Gastrocnemius medialis (tissue), 4 donors: ENCODE measurements around the gene ARL15. TPM values are rescaled to one million over a fixed set of nuclear protein-coding genes. Genes with fewer than 3 reads are reported as not detected.

ENCODE experiments used
- ATAC-seq, 2 donors: fragments of 150-250 bp; one replicate each; pipeline ENCODE4 v1.9.1; 2016
- DNase-seq, 2 donors: peaks; one replicate each; pipeline ENCODE4 v3.0.0-alpha.2; 2019
- H3K27ac ChIP-seq, 4 donors: fragments of 200-600 bp; sonication (generic); 1 replicate in 1 of 4; 2 replicates in 3 of 4; pipeline ENCODE4 v1.5.1; 2016 to 2018; ENCODE audit warnings: mild to moderate bottlenecking in 2 of 4, moderate library complexity in 1 of 4
- H3K27me3 ChIP-seq, 3 donors: fragments of 200-600 bp; sonication (generic) in 2 of 3; 1 replicate in 1 of 3; 2 replicates in 2 of 3; pipeline versions ENCODE4 v1.5.1 to v1.6.0; 2016 to 2019; ENCODE audit warnings: mild to moderate bottlenecking in 1 of 3, moderate library complexity in 1 of 3
- H3K36me3 ChIP-seq, 2 donors: fragments of 200-600 bp; sonication (generic) in 1 of 2; one replicate each; pipeline ENCODE4 v1.5.1; 2017 to 2018
- H3K4me1 ChIP-seq, 2 donors: fragments of 200-600 bp; sonication (generic) in 1 of 2; one replicate each; pipeline ENCODE4 v1.5.1; 2016 to 2017; ENCODE audit warnings: mild to moderate bottlenecking in 2 of 2
- H3K4me3 ChIP-seq, 4 donors: fragments of 200-600 bp; sonication (generic) in 3 of 4; 1 replicate in 1 of 4; 2 replicates in 3 of 4; pipeline ENCODE4 v1.5.1; 2016 to 2019; ENCODE audit warnings: mild to moderate bottlenecking in 2 of 4
- H3K9me3 ChIP-seq, 3 donors: fragments of 200-600 bp; sonication (generic) in 2 of 3; 1 replicate in 1 of 3; 2 replicates in 2 of 3; pipeline ENCODE4 v1.5.1; 2016 to 2019
- CTCF ChIP-seq, 5 experiments: fragments of 450-650 bp in 3 of 5; fragments of 200-600 bp in 2 of 5; sonication (generic) in 2 of 5; IDR thresholded peaks in 4 of 5; conservative IDR thresholded peaks in 1 of 5; 1 replicate in 4 of 5; 2 replicates in 1 of 5; pipeline ENCODE4 v1.5.1; 2016 to 2019; ENCODE audit warnings: antibody characterized with exemption in 5 of 5, mild to moderate bottlenecking in 3 of 5, moderate library complexity in 3 of 5
- POLR2A ChIP-seq, 2 donors: fragments of 450-650 bp; IDR thresholded peaks; one replicate each; pipeline ENCODE4 v1.6.1; 2017; ENCODE audit warnings: antibody characterized with exemption in 2 of 2, mild to moderate bottlenecking in 2 of 2, moderate library complexity in 2 of 2
- in situ Hi-C, 4 donors: fragments of 200-750 bp; cut with MboI; loops; one replicate each; pipeline versions ENCODE4 v1.15.0 to v1.8.0; 2017; ENCODE audit warnings: low sequenced_read_pairs in 4 of 4
- intact Hi-C: fragments of 100-400 bp; cut with DNase I; formaldehyde crosslinking; loops from one replicate; pipeline ENCODE4 v1.15.1; 2023; ENCODE audit warnings: low total_unique reads
- total RNA-seq, 4 donors: library from RNA; depleted of rRNA; stranded (reverse); fragments of >200 nt; gene quantifications; one replicate each; pipeline versions ENCODE4 v1.1.0 to v1.2.3, GENCODE V29; 2016

The ARL15 gene
- total RNA-seq, 4 donors from 2014 or later = 1.7 to 5.5 (median 3.2) TPM

GRCh38 chr5:53963958-53964357, 346.4 kb downstream of the ARL15 start:
- in situ Hi-C loops = no loop called here
- intact Hi-C loops = no loop called here
- TF ChIP-seq POLR2A (IDR thresholded peaks at IDR 0.05) (no peak), CTCF (IDR thresholded peaks at IDR 0.05 in 4 of 5, conservative IDR thresholded peaks at IDR 0.05 in 1 of 5) (no peak)

GRCh38 chr5:53962306-53962705, 348.1 kb downstream of the ARL15 start:
- no peaks in the 10 kb centered on the region for H3K27me3 ChIP-seq
- DNase-seq (no peak), ATAC-seq (no peak)
- H3K27ac ChIP-seq = no peak overlapping the region
- no peak overlapping the region for H3K4me3 ChIP-seq
- H3K9me3 ChIP-seq = no peaks in the 10 kb centered on the region
- no peaks in the 10 kb centered on the region for H3K4me1 ChIP-seq
- in situ Hi-C loops = no loop called here
- TF ChIP-seq CTCF (IDR thresholded peaks at IDR 0.05 in 4 of 5, conservative IDR thresholded peaks at IDR 0.05 in 1 of 5) (no peak), POLR2A (IDR thresholded peaks at IDR 0.05) (no peak)
- peaks cover 0 to 4% of the 10 kb centered on the region in 2 donors for H3K36me3 ChIP-seq
- intact Hi-C loops = no loop called here

More at GRCh38 chr5:53963958-53964357, 346.4 kb downstream of the ARL15 start:
- H3K27me3 ChIP-seq = no peaks in the 10 kb centered on the region
- H3K4me3 ChIP-seq = no peak overlapping the region
- DNase-seq = no peak
- no peaks in the 10 kb centered on the region for H3K4me1 ChIP-seq
- H3K9me3 ChIP-seq = no peaks in the 10 kb centered on the region
- no peak overlapping the region for H3K27ac ChIP-seq
- ATAC-seq = no peak
- H3K36me3 ChIP-seq = no peaks in the 10 kb centered on the region

- Histone ChIP-seq H3K9me3 (no peaks in the 10 kb centered on the region), H3K36me3 (peaks cover 0 to 4% of the 10 kb centered on the region in 2 donors), H3K27ac (no peak overlapping the region), H3K4me3 (no peak overlapping the region), H3K4me1 (no peaks in the 10 kb centered on the region), H3K27me3 (no peaks in the 10 kb centered on the region)
- intact Hi-C loops = no loop called here
- TF ChIP-seq CTCF (IDR thresholded peaks at IDR 0.05 in 4 of 5, conservative IDR thresholded peaks at IDR 0.05 in 1 of 5) (no peak), POLR2A (IDR thresholded peaks at IDR 0.05) (no peak)
- in situ Hi-C loops = no loop called here
- ATAC-seq (no peak), DNase-seq (no peak)
Measured at GRCh38 chr5:53956632-53957031, 353.7 kb downstream of the ARL15 start.

- H3K9me3 ChIP-seq = no peaks in the 10 kb centered on the region
- DNase-seq (no peak), ATAC-seq (no peak)
- no peak overlapping the region for H3K27ac ChIP-seq
- in situ Hi-C loops = no loop called here
- no peak overlapping the region for H3K4me3 ChIP-seq
- intact Hi-C loops = no loop called here
- TF ChIP-seq POLR2A (IDR thresholded peaks at IDR 0.05) (no peak), CTCF (IDR thresholded peaks at IDR 0.05 in 4 of 5, conservative IDR thresholded peaks at IDR 0.05 in 1 of 5) (no peak)
- H3K4me1 ChIP-seq = no peaks in the 10 kb centered on the region
- H3K36me3 ChIP-seq = peaks cover 0 to 4% of the 10 kb centered on the region in 2 donors
- no peaks in the 10 kb centered on the region for H3K27me3 ChIP-seq
Measured at GRCh38 chr5:53956196-53956595, 354.2 kb downstream of the ARL15 start.

- in situ Hi-C loops = no loop called here
- Histone ChIP-seq H3K27me3 (no peaks in the 10 kb centered on the region), H3K4me1 (no peaks in the 10 kb centered on the region), H3K4me3 (no peak overlapping the region), H3K9me3 (no peaks in the 10 kb centered on the region), H3K36me3 (no peaks in the 10 kb centered on the region), H3K27ac (peak overlapping the region in 2 of 4 donors; percentile 6 to 20)
- no peak for TF ChIP-seq POLR2A (IDR thresholded peaks at IDR 0.05)
- no peak for TF ChIP-seq CTCF (IDR thresholded peaks at IDR 0.05 in 4 of 5, conservative IDR thresholded peaks at IDR 0.05 in 1 of 5)
- intact Hi-C loops = no loop called here
- no peak for ATAC-seq
- no peak for DNase-seq
Measured at GRCh38 chr5:53950621-53951020, 359.8 kb downstream of the ARL15 start.
